ENCODE measurements around the gene ATP1A4. TPM values are rescaled to one million over a fixed set of nuclear protein-coding genes. Genes with fewer than 3 reads are reported as not detected.
A peak's percentile ranks its signal among the peaks of the same experiment; 100 is the strongest.

ATP1A4 gene
- total RNA-seq, 4 donors from 2014 or later = 0.07 to 0.47 TPM; not detected in 2

DNA sequence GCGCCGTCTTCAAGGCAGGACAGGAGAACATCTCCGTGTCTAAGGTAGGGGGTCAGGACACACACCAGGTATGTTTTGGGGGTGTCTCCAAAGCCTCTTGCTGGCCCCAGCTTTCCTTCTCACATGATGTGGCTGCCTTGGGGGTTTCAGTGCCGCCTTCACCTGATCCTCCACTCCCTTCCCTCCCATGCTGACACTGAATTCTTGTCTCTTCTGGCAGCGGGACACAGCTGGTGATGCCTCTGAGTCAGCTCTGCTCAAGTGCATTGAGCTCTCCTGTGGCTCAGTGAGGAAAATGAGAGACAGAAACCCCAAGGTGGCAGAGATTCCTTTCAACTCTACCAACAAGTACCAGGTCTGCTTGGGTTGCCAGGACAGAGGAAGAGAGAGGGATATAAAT is 22.4 kb upstream of the ATP1A4 start:
- TF ChIP-seq POLR2A (IDR thresholded peaks at IDR 0.05) = peak; percentile 58 to 66
- TF ChIP-seq, protein P1, sequence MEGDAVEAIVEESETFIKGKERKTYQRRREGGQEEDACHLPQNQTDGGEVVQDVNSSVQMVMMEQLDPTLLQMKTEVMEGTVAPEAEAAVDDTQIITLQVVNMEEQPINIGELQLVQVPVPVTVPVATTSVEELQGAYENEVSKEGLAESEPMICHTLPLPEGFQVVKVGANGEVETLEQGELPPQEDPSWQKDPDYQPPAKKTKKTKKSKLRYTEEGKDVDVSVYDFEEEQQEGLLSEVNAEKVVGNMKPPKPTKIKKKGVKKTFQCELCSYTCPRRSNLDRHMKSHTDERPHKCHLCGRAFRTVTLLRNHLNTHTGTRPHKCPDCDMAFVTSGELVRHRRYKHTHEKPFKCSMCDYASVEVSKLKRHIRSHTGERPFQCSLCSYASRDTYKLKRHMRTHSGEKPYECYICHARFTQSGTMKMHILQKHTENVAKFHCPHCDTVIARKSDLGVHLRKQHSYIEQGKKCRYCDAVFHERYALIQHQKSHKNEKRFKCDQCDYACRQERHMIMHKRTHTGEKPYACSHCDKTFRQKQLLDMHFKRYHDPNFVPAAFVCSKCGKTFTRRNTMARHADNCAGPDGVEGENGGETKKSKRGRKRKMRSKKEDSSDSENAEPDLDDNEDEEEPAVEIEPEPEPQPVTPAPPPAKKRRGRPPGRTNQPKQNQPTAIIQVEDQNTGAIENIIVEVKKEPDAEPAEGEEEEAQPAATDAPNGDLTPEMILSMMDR (IDR thresholded peaks at IDR 0.05 in 4 of 5, conservative IDR thresholded peaks at IDR 0.05 in 1 of 5) = no peak
- Histone ChIP-seq H3K27ac (peak overlapping the region; percentile 92 to 100 (median 98)), H3K36me3 (peaks cover 0 to 58% of the 10 kb centered on the region in 2 donors), H3K4me3 (peak overlapping the region; percentile 9 to 41 (median 38)), H3K9me3 (no peaks in the 10 kb centered on the region), H3K27me3 (no peaks in the 10 kb centered on the region), H3K4me1 (peaks cover 87 to 91% of the 10 kb centered on the region in 2 donors)
- ATAC-seq (peak; percentile 23 to 34), DNase-seq (peak; percentile 82 to 89)
- intact Hi-C loops (cut with DNase I; ENCODE audit: low total_unique reads) (no loop called here), in situ Hi-C loops (cut with MboI; ENCODE audit: low sequenced_read_pairs in 4 of 4) (no loop called here)

- Histone ChIP-seq H3K9me3 (no peaks in the 10 kb centered on the region), H3K4me3 (peak overlapping the region; percentile 28 to 41 (median 38)), H3K27ac (peak overlapping the region; percentile 92 to 100 (median 98)), H3K36me3 (peaks cover 0 to 63% of the 10 kb centered on the region in 2 donors), H3K27me3 (no peaks in the 10 kb centered on the region), H3K4me1 (peaks cover 86 to 90% of the 10 kb centered on the region in 2 donors)
- TF ChIP-seq POLR2A (IDR thresholded peaks at IDR 0.05) = peak in 1 of 2 donors; percentile 1
- TF ChIP-seq, protein P1 (IDR thresholded peaks at IDR 0.05 in 4 of 5, conservative IDR thresholded peaks at IDR 0.05 in 1 of 5) = no peak
- DNase-seq = peak in 1 of 2 donors; percentile 22
- in situ Hi-C loops (cut with MboI; ENCODE audit: low sequenced_read_pairs in 4 of 4) (no loop called here), intact Hi-C loops (cut with DNase I; ENCODE audit: low total_unique reads) (no loop called here)
- ATAC-seq = no peak
Measured at GRCh38 chr1:160129558-160129957, 21.8 kb upstream of the ATP1A4 start.

GRCh38 chr1:160129966-160130365 is 21.4 kb upstream of the ATP1A4 start:
- TF ChIP-seq POLR2A (IDR thresholded peaks at IDR 0.05) = no peak
- in situ Hi-C loops (cut with MboI; ENCODE audit: low sequenced_read_pairs in 4 of 4) (no loop called here), intact Hi-C loops (cut with DNase I; ENCODE audit: low total_unique reads) (no loop called here)
- DNase-seq (peak in 1 of 2 donors; percentile 27), ATAC-seq (no peak)
- Histone ChIP-seq H3K36me3 (peaks cover 0 to 67% of the 10 kb centered on the region in 2 donors), H3K9me3 (no peaks in the 10 kb centered on the region), H3K4me3 (peak overlapping the region; percentile 28 to 41 (median 38)), H3K27me3 (no peaks in the 10 kb centered on the region), H3K4me1 (peaks cover 89 to 93% of the 10 kb centered on the region in 2 donors), H3K27ac (peak overlapping the region; percentile 92 to 100 (median 98))

- Histone ChIP-seq H3K4me3 (peak overlapping the region; percentile 28 to 41 (median 38)), H3K27me3 (no peaks in the 10 kb centered on the region), H3K4me1 (peaks cover 86 to 88% of the 10 kb centered on the region in 2 donors), H3K27ac (peak overlapping the region; percentile 92 to 100 (median 98)), H3K9me3 (no peaks in the 10 kb centered on the region), H3K36me3 (peaks cover 0 to 69% of the 10 kb centered on the region in 2 donors)
- ATAC-seq = no peak
- intact Hi-C loops (cut with DNase I; ENCODE audit: low total_unique reads) = no loop called here
- in situ Hi-C loops (cut with MboI; ENCODE audit: low sequenced_read_pairs in 4 of 4) = no loop called here
- peak in 1 of 2 donors; percentile 77 for DNase-seq
- TF ChIP-seq, protein P1 (IDR thresholded peaks at IDR 0.05 in 4 of 5, conservative IDR thresholded peaks at IDR 0.05 in 1 of 5) = no peak
- no peak for TF ChIP-seq POLR2A (IDR thresholded peaks at IDR 0.05)
Measured at GRCh38 chr1:160130486-160130885, 20.9 kb upstream of the ATP1A4 start.

GRCh38 chr1:160130939-160131338 is 20.5 kb upstream of the ATP1A4 start:
- H3K27ac ChIP-seq = peak overlapping the region; percentile 92 to 100 (median 98)
- H3K36me3 ChIP-seq = peaks cover 0 to 69% of the 10 kb centered on the region in 2 donors
- H3K27me3 ChIP-seq = no peaks in the 10 kb centered on the region
- TF ChIP-seq, protein P1 (IDR thresholded peaks at IDR 0.05 in 4 of 5, conservative IDR thresholded peaks at IDR 0.05 in 1 of 5) = no peak
- peak in 1 of 2 donors; percentile 33 for TF ChIP-seq POLR2A (IDR thresholded peaks at IDR 0.05)
- H3K9me3 ChIP-seq = no peaks in the 10 kb centered on the region
- peak overlapping the region in 2 of 4 donors; percentile 38 to 41 for H3K4me3 ChIP-seq
- in situ Hi-C loops (cut with MboI; ENCODE audit: low sequenced_read_pairs in 4 of 4) = no loop called here
- DNase-seq = no peak
- H3K4me1 ChIP-seq = peaks cover 86 to 87% of the 10 kb centered on the region in 2 donors
- ATAC-seq = peak in 1 of 2 donors; percentile 19
- intact Hi-C loops (cut with DNase I; ENCODE audit: low total_unique reads) = no loop called here

Data from gastrocnemius medialis (tissue), 4 donors.